Transverse colon (tissue), 4 donors: ENCODE measurements around the gene SP100. TPM values are rescaled to one million over a fixed set of nuclear protein-coding genes. Genes with fewer than 3 reads are reported as not detected.

Source experiments
- DNase-seq: peaks from one replicate; pipeline ENCODE4 v3.0.0-alpha.2; 2019
- H3K27ac ChIP-seq, 4 donors: fragments of 200-600 bp; sonication (generic); 2 replicates each; pipeline ENCODE4 v1.5.1; 2016 to 2018; ENCODE audit warnings: inconsistent platforms in 4 of 4
- H3K27me3 ChIP-seq: fragments of 200-600 bp; sonication (generic); 2 replicates; pipeline ENCODE4 v1.5.1; 2017; ENCODE audit warnings: inconsistent platforms
- H3K36me3 ChIP-seq, 4 donors: fragments of 200-600 bp; sonication (generic); 2 replicates each; pipeline ENCODE4 v1.5.1; 2017 to 2019; ENCODE audit warnings: inconsistent platforms in 4 of 4
- H3K4me1 ChIP-seq, 4 donors: fragments of 200-600 bp; sonication (generic); 2 replicates each; pipeline ENCODE4 v1.5.1; 2017 to 2020; ENCODE audit warnings: inconsistent platforms in 4 of 4
- H3K4me3 ChIP-seq, 4 donors: fragments of 200-600 bp; sonication (generic); 1 replicate in 1 of 4; 2 replicates in 3 of 4; pipeline versions ENCODE4 v1.5.1 to v1.6.1; 2017 to 2019; ENCODE audit warnings: inconsistent platforms in 4 of 4
- H3K9me3 ChIP-seq, 2 donors: fragments of 200-600 bp; sonication (generic); 2 replicates each; pipeline ENCODE4 v1.5.1; 2017 to 2019; ENCODE audit warnings: inconsistent platforms in 2 of 2
- CTCF ChIP-seq, 5 experiments: fragments of 200-600 bp in 3 of 5; fragments of 450-650 bp in 2 of 5; sonication (generic) in 3 of 5; IDR thresholded peaks; 1 replicate in 2 of 5; 2 replicates in 3 of 5; pipeline ENCODE4 v1.5.1; 2016 to 2017; ENCODE audit warnings: antibody characterized with exemption in 5 of 5, inconsistent platforms in 3 of 5, mild to moderate bottlenecking in 2 of 5, moderate library complexity in 1 of 5
- EP300 ChIP-seq: sonication (generic); formaldehyde crosslinking; IDR thresholded peaks from one replicate; pipeline ENCODE4 v1.6.1; 2017; ENCODE audit warnings: antibody characterized with exemption, low read depth
- POLR2A ChIP-seq: fragments of 450-650 bp; IDR thresholded peaks from one replicate; pipeline ENCODE4 v1.6.1; 2016; ENCODE audit warnings: antibody characterized with exemption, mild to moderate bottlenecking, moderate library complexity
- POLR2AphosphoS5 ChIP-seq, 3 donors: sonication (generic); formaldehyde crosslinking; IDR thresholded peaks; one replicate each; pipeline ENCODE4 v1.6.1; 2016; ENCODE audit warnings: antibody characterized with exemption in 3 of 3
- WGBS, 2 donors: methylation state at CpG; one replicate each; pipeline ENCODE4 v1.1.5; 2018; ENCODE audit warnings: low coverage in 1 of 2; 5-methylcytosine and 5-hydroxymethylcytosine counted together
- in situ Hi-C, 4 donors: fragments of 200-750 bp; cut with MboI; loops; one replicate each; pipeline versions ENCODE4 v1.15.0 to v1.15.1; 2017; ENCODE audit warnings: low sequenced_read_pairs in 3 of 4, low pct_ligation_motif_present in 1 of 4, low pct_unique_long_range_greater_than_20kb in 1 of 4
- intact Hi-C: fragments of 100-400 bp; cut with DNase I; formaldehyde crosslinking; loops from one replicate; pipeline ENCODE4 v1.15.1; 2023; ENCODE audit warnings: low total_unique reads
- total RNA-seq, 4 donors: library from RNA; depleted of rRNA; stranded (reverse); fragments of >200 nt; gene quantifications; one replicate each; pipeline ENCODE4 v1.1.0, GENCODE V29; 2016

The SP100 gene
- total RNA-seq, 4 donors from 2014 or later, result 44.6 to 252 (median 99.7) TPM

GRCh38 chr2:230557065-230557464 is 141.1 kb downstream of the SP100 start:
- no peak for DNase-seq
- WGBS, 2 donors, result 11 to 35% methylated on average over 1 of the region's 1 CpG
- in situ Hi-C loops, result no loop called here

GRCh38 chr2:230564805-230565779 is 149.1 kb downstream of the SP100 start:
- Histone ChIP-seq H3K36me3 (no peaks in the 10 kb centered on the region), H3K27ac (no peak overlapping the region), H3K9me3 (no peaks in the 10 kb centered on the region), H3K4me1 (no peaks in the 10 kb centered on the region), H3K27me3 (no peaks in the 10 kb centered on the region), H3K4me3 (no peak overlapping the region)
- 59 to 61% methylated on average over 5 to 11 of the region's 11 CpGs for WGBS, 2 donors
- in situ Hi-C loops, result no loop called here
- TF ChIP-seq POLR2AphosphoS5 (IDR thresholded peaks at IDR 0.05) (no peak), POLR2A (no peak), EP300 (no peak), CTCF (IDR thresholded peaks at IDR 0.05) (no peak)
- intact Hi-C loops, result no loop called here
- DNase-seq, result no peak

More at GRCh38 chr2:230557065-230557464, 141.1 kb downstream of the SP100 start:
- Histone ChIP-seq H3K27ac (no peak overlapping the region), H3K27me3 (no peaks in the 10 kb centered on the region), H3K4me1 (peaks cover 0 to 4% (median 0%) of the 10 kb centered on the region in 4 donors), H3K36me3 (no peaks in the 10 kb centered on the region), H3K9me3 (no peaks in the 10 kb centered on the region), H3K4me3 (no peak overlapping the region)
- intact Hi-C loops, result no loop called here
- no peak for TF ChIP-seq POLR2A
- no peak for TF ChIP-seq POLR2AphosphoS5 (IDR thresholded peaks at IDR 0.05)
- no peak for TF ChIP-seq CTCF (IDR thresholded peaks at IDR 0.05)
- TF ChIP-seq EP300, result no peak

GRCh38 chr2:230569298-230569697 is 153.3 kb downstream of the SP100 start:
- Histone ChIP-seq H3K27ac (no peak overlapping the region), H3K4me3 (no peak overlapping the region), H3K9me3 (no peaks in the 10 kb centered on the region), H3K27me3 (no peaks in the 10 kb centered on the region), H3K36me3 (no peaks in the 10 kb centered on the region), H3K4me1 (no peaks in the 10 kb centered on the region)
- DNase-seq, result no peak
- TF ChIP-seq CTCF (IDR thresholded peaks at IDR 0.05), result no peak
- TF ChIP-seq EP300, result no peak
- TF ChIP-seq POLR2AphosphoS5 (IDR thresholded peaks at IDR 0.05), result no peak
- TF ChIP-seq POLR2A, result no peak
- in situ Hi-C loops (no loop called here), intact Hi-C loops (no loop called here)
- 67 to 84% methylated on average over 2 of the region's 2 CpGs for WGBS, 2 donors

GRCh38 chr2:230570987-230571386 is 155.0 kb downstream of the SP100 start:
- no peaks in the 10 kb centered on the region for H3K36me3 ChIP-seq
- DNase-seq, result no peak
- WGBS, 2 donors, result 100% methylated on average over 1 of the region's 1 CpG; no CpG with 5 or more reads in 1 of the 2 donors
- no peak overlapping the region for H3K27ac ChIP-seq
- H3K27me3 ChIP-seq, result no peaks in the 10 kb centered on the region
- in situ Hi-C loops (no loop called here), intact Hi-C loops (no loop called here)
- no peak overlapping the region for H3K4me3 ChIP-seq
- no peaks in the 10 kb centered on the region for H3K4me1 ChIP-seq
- TF ChIP-seq EP300, result no peak
- H3K9me3 ChIP-seq, result no peaks in the 10 kb centered on the region
